ENCODE measurements around the gene NPAS3.

The NPAS3 gene

DNA sequence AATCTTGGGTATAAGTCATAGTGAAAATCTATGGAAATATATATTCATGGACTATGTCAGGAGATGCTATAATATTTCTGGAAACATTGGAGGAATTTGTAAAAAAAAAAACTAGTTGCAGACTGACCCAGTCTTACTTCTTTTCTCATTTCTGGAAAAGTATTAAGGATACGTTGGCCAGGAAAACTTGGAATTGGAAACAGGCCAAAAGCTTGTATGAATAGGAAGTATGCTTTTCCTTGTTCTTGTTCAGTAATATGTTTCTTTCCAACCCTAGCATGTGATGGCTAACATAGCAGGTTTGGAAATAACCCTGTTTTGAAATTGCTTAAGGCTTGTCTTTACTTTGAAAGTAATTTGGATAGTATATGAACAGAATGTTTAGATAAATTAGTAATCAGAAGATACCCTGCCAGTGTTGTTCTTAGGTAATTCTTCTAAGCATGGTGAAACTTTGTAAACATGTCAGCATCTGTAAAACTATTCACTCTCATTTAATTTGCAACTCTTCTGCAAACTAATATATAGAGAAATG, 316.2 kb downstream of the NPAS3 start:
- no peak overlapping the region for H3K9ac ChIP-seq (ENCODE audit: low read length)
- no peak overlapping the region for H3K4me3 ChIP-seq (ENCODE audit: low read depth, low read length)
- H3K4me1 ChIP-seq (ENCODE audit: control insufficient read depth, insufficient read depth, low read length) = peaks cover 8% of the 10 kb centered on the region; the same call in 1 of the 2 replicates
- H3K36me3 ChIP-seq (ENCODE audit: control insufficient read depth, insufficient read depth, low read length) = no peaks in the 10 kb centered on the region
- no peaks in the 10 kb centered on the region for H3K27me3 ChIP-seq (ENCODE audit: control insufficient read depth, insufficient read depth, low read length)
- no peak overlapping the region for H3K27ac ChIP-seq (ENCODE audit: low read depth, low read length)
- no peaks in the 10 kb centered on the region for H3K9me3 ChIP-seq (ENCODE audit: control insufficient read depth, insufficient read depth, low read depth, low read length)

DNA sequence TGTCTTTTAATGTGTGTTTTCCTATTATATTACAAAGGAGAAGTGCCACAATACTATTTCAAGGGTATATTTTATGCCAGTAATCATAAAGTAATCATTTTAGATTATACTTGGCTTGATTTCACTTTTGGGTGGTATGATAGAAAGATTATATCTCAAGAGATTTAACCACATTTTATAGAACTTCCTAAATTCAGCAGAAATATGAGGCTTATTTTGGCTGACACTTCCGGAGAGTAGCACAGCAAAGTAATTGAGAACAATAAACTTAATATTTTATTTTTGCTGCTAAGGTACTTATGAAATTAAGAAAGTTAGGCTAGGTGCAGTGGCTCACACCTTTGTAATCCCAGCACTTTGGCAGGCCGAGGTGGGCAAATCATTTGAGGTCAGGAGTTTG, 319.1 kb downstream of the NPAS3 start:
- H3K4me3 ChIP-seq (ENCODE audit: low read depth, low read length) = no peak overlapping the region
- no peaks in the 10 kb centered on the region for H3K9me3 ChIP-seq (ENCODE audit: control insufficient read depth, insufficient read depth, low read depth, low read length)
- H3K9ac ChIP-seq (ENCODE audit: low read length) = no peak overlapping the region
- no peaks in the 10 kb centered on the region for H3K27me3 ChIP-seq (ENCODE audit: control insufficient read depth, insufficient read depth, low read length)
- 0 out of 2 replicates have a peak, but pooled peaks cover 4% of the 10 kb centered on the region for H3K4me1 ChIP-seq (ENCODE audit: control insufficient read depth, insufficient read depth, low read length)
- no peak overlapping the region for H3K27ac ChIP-seq (ENCODE audit: low read depth, low read length)
- H3K36me3 ChIP-seq (ENCODE audit: control insufficient read depth, insufficient read depth, low read length) = no peaks in the 10 kb centered on the region

DNA sequence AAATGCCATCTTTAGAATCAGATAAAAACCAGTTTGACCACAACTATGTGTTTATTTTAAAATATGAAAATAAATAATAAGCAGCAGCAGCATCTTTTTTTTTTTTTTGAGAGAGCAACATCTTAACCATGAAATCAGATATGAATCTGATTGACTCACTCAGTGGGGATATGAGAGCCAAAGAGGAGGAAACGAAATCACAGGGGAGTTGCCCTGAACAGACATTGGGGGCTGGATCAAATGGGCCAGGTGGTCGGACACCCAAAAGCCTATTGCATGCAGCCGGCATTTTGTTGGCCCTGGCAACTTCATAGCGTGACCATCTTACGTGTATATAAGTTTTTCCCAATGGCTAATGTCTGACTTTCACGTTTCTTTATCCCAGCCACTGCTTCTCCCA, 321.1 kb downstream of the NPAS3 start:
- Histone ChIP-seq H3K36me3 (ENCODE audit: control insufficient read depth, insufficient read depth, low read length) (no peaks in the 10 kb centered on the region), H3K9me3 (ENCODE audit: control insufficient read depth, insufficient read depth, low read depth, low read length) (no peaks in the 10 kb centered on the region), H3K4me1 (ENCODE audit: control insufficient read depth, insufficient read depth, low read length) (no peaks in the 10 kb centered on the region), H3K27ac (ENCODE audit: low read depth, low read length) (no peak overlapping the region), H3K27me3 (ENCODE audit: control insufficient read depth, insufficient read depth, low read length) (no peaks in the 10 kb centered on the region), H3K9ac (ENCODE audit: low read length) (no peak overlapping the region), H3K4me3 (ENCODE audit: low read depth, low read length) (no peak overlapping the region)

DNA sequence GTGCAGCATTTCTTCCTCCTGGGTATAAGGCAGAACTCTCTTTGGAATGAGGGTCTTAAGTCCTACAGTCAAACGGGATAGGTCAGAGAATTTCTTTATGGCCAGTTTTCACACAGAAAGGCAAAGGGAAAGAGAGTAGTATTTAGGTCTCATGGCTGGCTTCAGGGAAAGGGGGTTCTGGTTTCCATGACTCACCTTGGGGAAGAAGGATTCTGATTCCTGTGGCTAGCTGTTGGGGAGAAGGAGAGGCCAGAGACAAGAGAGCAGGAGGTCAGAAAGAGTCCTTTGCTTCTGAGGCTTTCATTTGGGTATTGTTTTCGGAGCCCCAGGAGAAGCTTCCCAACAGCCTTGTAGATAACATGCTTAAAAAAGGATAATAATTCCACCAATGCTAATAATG, 332.5 kb downstream of the NPAS3 start:
- no peaks in the 10 kb centered on the region for H3K9me3 ChIP-seq (ENCODE audit: control insufficient read depth, insufficient read depth, low read depth, low read length)
- no peaks in the 10 kb centered on the region for H3K27me3 ChIP-seq (ENCODE audit: control insufficient read depth, insufficient read depth, low read length)
- no peaks in the 10 kb centered on the region for H3K36me3 ChIP-seq (ENCODE audit: control insufficient read depth, insufficient read depth, low read length)
- H3K9ac ChIP-seq (ENCODE audit: low read length) = no peak overlapping the region
- H3K4me3 ChIP-seq (ENCODE audit: low read depth, low read length) = no peak overlapping the region
- 0 out of 2 replicates have a peak, but pooled peaks cover 3% of the 10 kb centered on the region for H3K4me1 ChIP-seq (ENCODE audit: control insufficient read depth, insufficient read depth, low read length)
- no peak overlapping the region for H3K27ac ChIP-seq (ENCODE audit: low read depth, low read length)

DNA sequence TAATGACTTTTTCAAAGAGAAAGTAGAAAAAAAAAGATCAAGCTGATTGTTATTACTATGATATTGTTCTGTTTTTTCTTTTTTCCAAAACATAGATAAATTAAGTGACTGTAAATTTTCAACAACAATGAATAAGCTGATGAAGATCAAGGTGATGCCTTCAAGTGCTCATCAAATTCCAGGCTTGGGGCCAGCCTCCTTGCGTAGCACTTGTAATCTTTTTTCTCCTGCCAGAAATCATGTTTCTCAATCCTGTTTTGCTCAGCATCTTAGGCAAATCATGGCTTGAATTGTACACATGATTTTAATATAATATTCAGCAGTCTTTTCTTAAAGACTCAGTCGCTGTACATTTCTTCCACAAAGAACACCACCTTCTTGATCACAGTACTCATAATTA, 333.2 kb downstream of the NPAS3 start:
- Histone ChIP-seq H3K9ac (ENCODE audit: low read length) (no peak overlapping the region), H3K27ac (ENCODE audit: low read depth, low read length) (no peak overlapping the region), H3K4me1 (ENCODE audit: control insufficient read depth, insufficient read depth, low read length) (0 out of 2 replicates have a peak, but pooled peaks cover 3% of the 10 kb centered on the region), H3K36me3 (ENCODE audit: control insufficient read depth, insufficient read depth, low read length) (no peaks in the 10 kb centered on the region), H3K27me3 (ENCODE audit: control insufficient read depth, insufficient read depth, low read length) (no peaks in the 10 kb centered on the region), H3K9me3 (ENCODE audit: control insufficient read depth, insufficient read depth, low read depth, low read length) (no peaks in the 10 kb centered on the region), H3K4me3 (ENCODE audit: low read depth, low read length) (no peak overlapping the region)

DNA sequence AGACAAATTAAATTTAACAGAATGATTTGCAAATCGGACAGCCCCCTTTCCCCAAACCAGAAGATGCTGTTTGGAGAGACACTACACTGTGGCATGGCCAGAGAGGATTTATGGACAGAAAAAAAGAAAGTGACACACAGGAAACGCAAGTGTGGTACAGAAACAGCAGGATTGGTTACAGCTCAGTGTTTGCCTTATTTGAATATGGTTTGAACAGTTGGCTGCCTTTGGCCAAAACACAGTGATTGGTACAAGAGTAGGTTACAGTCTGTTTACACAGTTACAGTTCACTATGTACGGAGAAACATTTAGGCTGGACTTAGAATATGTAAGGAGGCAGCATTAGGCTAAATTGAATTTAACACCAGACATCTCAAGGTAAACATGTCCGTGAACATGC, 335.3 kb downstream of the NPAS3 start:
- Histone ChIP-seq H3K27ac (ENCODE audit: low read depth, low read length) (no peak overlapping the region), H3K36me3 (ENCODE audit: control insufficient read depth, insufficient read depth, low read length) (no peaks in the 10 kb centered on the region), H3K9me3 (ENCODE audit: control insufficient read depth, insufficient read depth, low read depth, low read length) (no peaks in the 10 kb centered on the region), H3K4me1 (ENCODE audit: control insufficient read depth, insufficient read depth, low read length) (0 out of 2 replicates have a peak, but pooled peaks cover 3% of the 10 kb centered on the region), H3K27me3 (ENCODE audit: control insufficient read depth, insufficient read depth, low read length) (no peaks in the 10 kb centered on the region), H3K9ac (ENCODE audit: low read length) (no peak overlapping the region), H3K4me3 (ENCODE audit: low read depth, low read length) (no peak overlapping the region)

DNA sequence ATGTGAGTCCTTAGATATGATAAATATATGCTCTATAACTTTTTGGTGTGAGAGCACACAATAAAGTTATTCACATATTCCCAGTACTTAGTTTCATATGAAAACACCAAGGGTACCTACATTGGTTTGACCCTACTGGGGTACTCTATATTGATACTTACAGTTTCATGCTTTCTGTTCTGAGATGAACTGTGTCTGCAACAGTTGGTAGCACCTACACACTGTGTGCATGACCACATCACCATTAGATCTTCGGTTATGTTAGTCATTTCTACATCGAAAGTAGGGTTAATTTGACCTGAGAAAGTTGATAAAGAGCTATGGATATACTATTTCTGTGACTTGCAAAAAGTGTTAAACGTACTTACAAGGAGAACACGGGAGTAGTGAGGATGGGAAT, 337.2 kb downstream of the NPAS3 start:
- Histone ChIP-seq H3K36me3 (ENCODE audit: control insufficient read depth, insufficient read depth, low read length) (no peaks in the 10 kb centered on the region), H3K9me3 (ENCODE audit: control insufficient read depth, insufficient read depth, low read depth, low read length) (no peaks in the 10 kb centered on the region), H3K27ac (ENCODE audit: low read depth, low read length) (no peak overlapping the region), H3K27me3 (ENCODE audit: control insufficient read depth, insufficient read depth, low read length) (no peaks in the 10 kb centered on the region), H3K4me1 (ENCODE audit: control insufficient read depth, insufficient read depth, low read length) (0 out of 2 replicates have a peak, but pooled peaks cover 3% of the 10 kb centered on the region), H3K4me3 (ENCODE audit: low read depth, low read length) (no peak overlapping the region), H3K9ac (ENCODE audit: low read length) (no peak overlapping the region)

DNA sequence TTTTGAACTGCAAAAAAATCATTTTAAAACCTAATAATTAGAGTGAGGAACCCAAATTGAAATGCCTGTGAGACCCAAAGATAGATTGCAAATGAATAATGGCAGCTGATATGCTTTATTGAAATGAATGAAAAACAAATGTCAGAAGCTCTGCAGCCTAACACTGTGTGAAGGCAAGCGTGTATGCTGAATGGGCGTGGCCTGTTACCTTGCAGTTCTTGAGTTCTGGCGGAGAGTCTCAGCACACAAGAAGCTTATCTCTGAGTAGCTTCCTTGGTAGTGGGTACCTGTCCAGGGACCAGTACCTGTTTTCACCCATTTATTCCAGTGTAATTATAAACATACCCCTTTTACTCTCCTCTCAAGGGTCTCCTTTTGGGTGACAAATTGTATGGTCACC, 341.2 kb downstream of the NPAS3 start:
- no peak overlapping the region for H3K27ac ChIP-seq (ENCODE audit: low read depth, low read length)
- no peaks in the 10 kb centered on the region for H3K36me3 ChIP-seq (ENCODE audit: control insufficient read depth, insufficient read depth, low read length)
- no peak overlapping the region for H3K4me3 ChIP-seq (ENCODE audit: low read depth, low read length)
- no peaks in the 10 kb centered on the region for H3K9me3 ChIP-seq (ENCODE audit: control insufficient read depth, insufficient read depth, low read depth, low read length)
- no peaks in the 10 kb centered on the region for H3K27me3 ChIP-seq (ENCODE audit: control insufficient read depth, insufficient read depth, low read length)
- 0 out of 2 replicates have a peak, but pooled peaks cover under 1% of the 10 kb centered on the region for H3K4me1 ChIP-seq (ENCODE audit: control insufficient read depth, insufficient read depth, low read length)
- H3K9ac ChIP-seq (ENCODE audit: low read length) = no peak overlapping the region

DNA sequence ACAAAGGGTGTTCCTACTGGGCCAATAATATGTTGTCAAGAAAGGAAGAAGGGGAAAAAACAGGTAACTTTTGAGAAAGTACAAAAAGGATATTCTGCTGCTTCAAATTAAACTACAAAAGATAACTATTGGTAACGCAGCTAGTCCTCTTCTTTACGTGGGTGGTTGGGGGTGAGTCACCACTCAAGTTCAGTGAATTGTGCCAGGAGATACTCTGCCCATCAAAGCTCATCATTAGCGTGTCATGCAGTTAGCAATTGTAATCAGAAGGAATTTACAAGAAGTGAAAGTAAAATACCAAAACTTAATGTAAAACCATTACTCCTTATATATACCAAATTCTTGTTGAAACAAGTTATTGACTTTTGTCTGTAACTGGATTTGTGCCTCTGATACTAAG, 342.0 kb downstream of the NPAS3 start:
- H3K4me3 ChIP-seq (ENCODE audit: low read depth, low read length) = no peak overlapping the region
- H3K27me3 ChIP-seq (ENCODE audit: control insufficient read depth, insufficient read depth, low read length) = no peaks in the 10 kb centered on the region
- 0 out of 2 replicates have a peak, but pooled peaks cover under 1% of the 10 kb centered on the region for H3K4me1 ChIP-seq (ENCODE audit: control insufficient read depth, insufficient read depth, low read length)
- no peak overlapping the region for H3K9ac ChIP-seq (ENCODE audit: low read length)
- no peak overlapping the region for H3K27ac ChIP-seq (ENCODE audit: low read depth, low read length)
- no peaks in the 10 kb centered on the region for H3K9me3 ChIP-seq (ENCODE audit: control insufficient read depth, insufficient read depth, low read depth, low read length)
- H3K36me3 ChIP-seq (ENCODE audit: control insufficient read depth, insufficient read depth, low read length) = no peaks in the 10 kb centered on the region

DNA sequence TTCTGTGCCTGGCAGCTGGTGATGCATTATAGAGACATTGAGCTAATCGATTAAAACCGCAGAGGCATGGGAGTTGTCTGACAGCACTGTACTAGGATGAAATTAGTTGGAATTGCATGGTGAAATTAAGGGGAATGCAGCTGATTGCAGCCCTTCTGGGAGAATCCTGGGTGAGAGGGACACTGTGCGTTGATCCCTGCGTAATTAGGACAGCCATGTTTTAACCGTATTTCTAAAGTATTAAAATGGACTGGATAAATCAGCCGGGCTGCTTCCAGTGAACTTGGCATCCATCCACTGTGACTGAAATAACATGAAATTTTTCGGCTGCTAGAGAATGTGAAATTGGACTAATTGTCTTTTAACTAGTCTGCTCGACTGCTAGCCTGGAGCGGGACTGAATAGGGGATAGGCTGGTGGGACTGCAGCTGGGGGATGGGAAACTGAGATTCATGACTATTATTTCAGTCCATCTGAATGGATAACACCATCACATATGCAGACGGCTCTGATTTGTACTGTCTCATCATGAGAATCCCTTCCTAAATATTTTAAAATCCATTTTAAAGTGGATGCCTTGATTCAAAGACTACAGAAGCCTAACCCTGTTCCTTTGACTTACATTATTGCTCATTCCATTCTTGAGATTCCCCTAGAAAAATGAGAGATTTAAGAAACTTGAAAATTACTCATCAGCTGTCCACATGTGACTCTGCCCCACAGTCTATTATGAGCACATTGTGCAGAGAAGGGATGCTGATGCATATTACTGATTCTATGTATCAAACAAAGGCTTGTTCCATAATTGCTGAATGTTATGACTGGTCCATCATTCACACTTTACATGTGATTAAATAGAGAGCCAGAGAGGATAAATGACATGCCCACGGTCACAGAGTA, 343.9 kb downstream of the NPAS3 start:
- H3K36me3 ChIP-seq (ENCODE audit: control insufficient read depth, insufficient read depth, low read length) = no peaks in the 10 kb centered on the region

More for the DNA sequence above, 343.9 kb downstream of the NPAS3 start:
- Histone ChIP-seq H3K27ac (ENCODE audit: low read depth, low read length) (no peak overlapping the region), H3K4me3 (ENCODE audit: low read depth, low read length) (no peak overlapping the region), H3K4me1 (ENCODE audit: control insufficient read depth, insufficient read depth, low read length) (0 out of 2 replicates have a peak, but pooled peaks cover 4% of the 10 kb centered on the region), H3K27me3 (ENCODE audit: control insufficient read depth, insufficient read depth, low read length) (no peaks in the 10 kb centered on the region), H3K9me3 (ENCODE audit: control insufficient read depth, insufficient read depth, low read depth, low read length) (no peaks in the 10 kb centered on the region), H3K9ac (ENCODE audit: low read length) (no peak overlapping the region)

Measured in HUES6 (cell line).